WTC11 (cell line): Measurements from ENCODE around the gene AFAP1L1. TPM values are rescaled to one million over a fixed set of nuclear protein-coding genes. Genes with fewer than 3 reads are reported as not detected.

Source experiments
- ATAC-seq: fragments of 200-7000 bp; cut with Tn5 transposase; 2 replicates; pipeline ENCODE4 v1.10.0; 2021; ENCODE audit warnings: mild to moderate bottlenecking, moderate library complexity
- CTCF ChIA-PET: fragments of 300-600 bp; sonication (Branson Sonifier 250); formaldehyde crosslinking; loops from one replicate; lab custom pipeline; 2021; ENCODE audit warnings: antibody characterized with exemption; lab: Charles Lee
- POLR2A ChIA-PET: fragments of 350-600 bp; sonication (Branson Sonifier 250); formaldehyde crosslinking; loops from one replicate; lab custom pipeline; 2021; ENCODE audit warnings: antibody characterized with exemption; lab: Charles Lee
- DNase-seq: peaks from one replicate; pipeline ENCODE4 v3.0.0; 2021; ENCODE audit warnings: low spot score
- H3K27ac Mint-ChIP-seq: 2 replicates; pipeline ENCODE4 v1.8.0; 2021; ENCODE audit warnings: mixed read lengths
- H3K27me3 Mint-ChIP-seq: 2 replicates; pipeline ENCODE4 v1.8.0; 2021; ENCODE audit warnings: low read depth, mild to moderate bottlenecking, moderate library complexity, mixed read lengths
- H3K36me3 Mint-ChIP-seq: 2 replicates; pipeline ENCODE4 v1.8.0; 2021; ENCODE audit warnings: mixed read lengths
- H3K4me1 Mint-ChIP-seq: 2 replicates; pipeline ENCODE4 v1.8.0; 2022; ENCODE audit warnings: mixed read lengths
- H3K4me3 Mint-ChIP-seq: 2 replicates; pipeline ENCODE4 v1.8.0; 2021; ENCODE audit warnings: mild to moderate bottlenecking, moderate library complexity, mixed read lengths
- H3K9me3 Mint-ChIP-seq: 2 replicates; pipeline ENCODE4 v1.8.0; 2021; ENCODE audit warnings: mixed read lengths
- CBFB ChIP-seq: sonication (generic); formaldehyde crosslinking; IDR thresholded peaks from 2 replicates; pipeline ENCODE4 v1.8.1; 2022; ENCODE audit warnings: mild to moderate bottlenecking, low read depth, missing genetic modification reagents
- ETV6 ChIP-seq: sonication (generic); formaldehyde crosslinking; IDR thresholded peaks from 2 replicates; pipeline ENCODE4 v1.8.1; 2022; ENCODE audit warnings: mild to moderate bottlenecking, missing genetic modification reagents
- IRF2 ChIP-seq: sonication (generic); formaldehyde crosslinking; IDR thresholded peaks from 2 replicates; pipeline ENCODE4 v1.8.0; 2022; ENCODE audit warnings: low read depth, missing genetic modification reagents, borderline replicate concordance
- MYBL2 ChIP-seq: sonication (generic); formaldehyde crosslinking; IDR thresholded peaks from 2 replicates; pipeline ENCODE4 v1.8.1; 2023; ENCODE audit warnings: mild to moderate bottlenecking, moderate library complexity, missing genetic modification reagents
- SMAD4 ChIP-seq: sonication (generic); formaldehyde crosslinking; IDR thresholded peaks from 2 replicates; pipeline ENCODE4 v1.8.0; 2022; ENCODE audit warnings: mild to moderate bottlenecking, missing genetic modification reagents
- SP1 ChIP-seq: sonication (generic); formaldehyde crosslinking; conservative IDR thresholded peaks from 2 replicates; pipeline ENCODE4 v1.8.1; 2022; ENCODE audit warnings: missing genetic modification reagents
- ZNF232 ChIP-seq: sonication (generic); formaldehyde crosslinking; IDR thresholded peaks from 2 replicates; pipeline ENCODE4 v1.8.0; 2022; ENCODE audit warnings: mild to moderate bottlenecking, missing genetic modification reagents
- total RNA-seq: library from RNA; stranded (reverse); gene quantifications from 3 replicates; pipeline ENCODE4 v1.2.3, GENCODE V29; 2021
- TF ChIP-seq, protein P1 (sequence below): sonication (generic); formaldehyde crosslinking; conservative IDR thresholded peaks from 2 replicates; pipeline ENCODE4 v1.8.1; 2023; ENCODE audit warnings: mild to moderate bottlenecking, low read depth, missing genetic modification reagents, moderate library complexity
- TF ChIP-seq, protein P2 (sequence below): sonication (generic); formaldehyde crosslinking; IDR thresholded peaks from 2 replicates; pipeline ENCODE4 v1.8.0; 2022; ENCODE audit warnings: missing genetic modification reagents
- TF ChIP-seq, protein P3 (sequence below): fragments of 250-450 bp; sonication (Bioruptor Pico); IDR thresholded peaks from 2 replicates; pipeline ENCODE4 v1.8.0; 2021; ENCODE audit warnings: mild to moderate bottlenecking
- TF ChIP-seq, protein P4 (sequence below): fragments of 200-600 bp; IDR thresholded peaks from 2 replicates; pipeline ENCODE4 v1.8.0; 2022; ENCODE audit warnings: antibody characterized with exemption
- TF ChIP-seq, protein P5 (sequence below): sonication (generic); formaldehyde crosslinking; IDR thresholded peaks from 2 replicates; pipeline ENCODE4 v1.8.0; 2022; ENCODE audit warnings: mild to moderate bottlenecking, missing genetic modification reagents
- TF ChIP-seq, protein P6 (sequence below): sonication (generic); formaldehyde crosslinking; IDR thresholded peaks from 2 replicates; pipeline ENCODE4 v1.8.1; 2022; ENCODE audit warnings: mild to moderate bottlenecking, missing genetic modification reagents, moderate library complexity, borderline replicate concordance
- TF ChIP-seq, protein P7 (sequence below): sonication (generic); formaldehyde crosslinking; IDR thresholded peaks from 2 replicates; pipeline ENCODE4 v1.8.1; 2023; ENCODE audit warnings: mild to moderate bottlenecking, missing genetic modification reagents, borderline replicate concordance
- TF ChIP-seq, protein P8 (sequence below): sonication (generic); formaldehyde crosslinking; IDR thresholded peaks from 2 replicates; pipeline ENCODE4 v1.8.0; 2022; ENCODE audit warnings: mild to moderate bottlenecking, missing genetic modification reagents
- TF ChIP-seq, protein P9 (sequence below): fragments of 250-450 bp; sonication (Bioruptor Pico); IDR thresholded peaks from 2 replicates; pipeline ENCODE4 v1.9.0; 2021; ENCODE audit warnings: mild to moderate bottlenecking

AFAP1L1 gene
- total RNA-seq, 1 experiment from 2014 or later: 8.4 TPM

DNA sequence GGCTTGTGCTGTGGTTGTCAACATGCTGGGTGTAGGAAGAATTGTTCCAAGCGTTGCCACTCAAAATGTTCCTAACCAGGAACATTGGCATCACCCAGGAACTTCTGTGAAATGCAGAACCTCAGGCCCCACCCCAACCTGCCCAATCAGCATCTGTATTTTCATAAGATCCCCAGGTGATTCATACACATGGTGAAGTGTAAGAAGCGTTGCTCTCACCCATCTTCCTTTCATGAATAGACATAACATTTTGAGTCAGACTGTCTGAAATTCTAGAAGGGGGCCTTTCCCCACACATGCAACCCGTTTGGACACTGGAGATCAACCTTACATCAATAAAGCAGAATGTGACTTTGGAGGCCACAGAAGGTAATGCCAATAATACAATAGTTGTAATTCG is 9.3 kb upstream of the AFAP1L1 start (continued):
- TF ChIP-seq, protein P1, sequence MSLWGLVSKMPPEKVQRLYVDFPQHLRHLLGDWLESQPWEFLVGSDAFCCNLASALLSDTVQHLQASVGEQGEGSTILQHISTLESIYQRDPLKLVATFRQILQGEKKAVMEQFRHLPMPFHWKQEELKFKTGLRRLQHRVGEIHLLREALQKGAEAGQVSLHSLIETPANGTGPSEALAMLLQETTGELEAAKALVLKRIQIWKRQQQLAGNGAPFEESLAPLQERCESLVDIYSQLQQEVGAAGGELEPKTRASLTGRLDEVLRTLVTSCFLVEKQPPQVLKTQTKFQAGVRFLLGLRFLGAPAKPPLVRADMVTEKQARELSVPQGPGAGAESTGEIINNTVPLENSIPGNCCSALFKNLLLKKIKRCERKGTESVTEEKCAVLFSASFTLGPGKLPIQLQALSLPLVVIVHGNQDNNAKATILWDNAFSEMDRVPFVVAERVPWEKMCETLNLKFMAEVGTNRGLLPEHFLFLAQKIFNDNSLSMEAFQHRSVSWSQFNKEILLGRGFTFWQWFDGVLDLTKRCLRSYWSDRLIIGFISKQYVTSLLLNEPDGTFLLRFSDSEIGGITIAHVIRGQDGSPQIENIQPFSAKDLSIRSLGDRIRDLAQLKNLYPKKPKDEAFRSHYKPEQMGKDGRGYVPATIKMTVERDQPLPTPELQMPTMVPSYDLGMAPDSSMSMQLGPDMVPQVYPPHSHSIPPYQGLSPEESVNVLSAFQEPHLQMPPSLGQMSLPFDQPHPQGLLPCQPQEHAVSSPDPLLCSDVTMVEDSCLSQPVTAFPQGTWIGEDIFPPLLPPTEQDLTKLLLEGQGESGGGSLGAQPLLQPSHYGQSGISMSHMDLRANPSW (CRISPR knock-in tag): no peak
- no peak for TF ChIP-seq ETV6
- TF ChIP-seq, protein P2, sequence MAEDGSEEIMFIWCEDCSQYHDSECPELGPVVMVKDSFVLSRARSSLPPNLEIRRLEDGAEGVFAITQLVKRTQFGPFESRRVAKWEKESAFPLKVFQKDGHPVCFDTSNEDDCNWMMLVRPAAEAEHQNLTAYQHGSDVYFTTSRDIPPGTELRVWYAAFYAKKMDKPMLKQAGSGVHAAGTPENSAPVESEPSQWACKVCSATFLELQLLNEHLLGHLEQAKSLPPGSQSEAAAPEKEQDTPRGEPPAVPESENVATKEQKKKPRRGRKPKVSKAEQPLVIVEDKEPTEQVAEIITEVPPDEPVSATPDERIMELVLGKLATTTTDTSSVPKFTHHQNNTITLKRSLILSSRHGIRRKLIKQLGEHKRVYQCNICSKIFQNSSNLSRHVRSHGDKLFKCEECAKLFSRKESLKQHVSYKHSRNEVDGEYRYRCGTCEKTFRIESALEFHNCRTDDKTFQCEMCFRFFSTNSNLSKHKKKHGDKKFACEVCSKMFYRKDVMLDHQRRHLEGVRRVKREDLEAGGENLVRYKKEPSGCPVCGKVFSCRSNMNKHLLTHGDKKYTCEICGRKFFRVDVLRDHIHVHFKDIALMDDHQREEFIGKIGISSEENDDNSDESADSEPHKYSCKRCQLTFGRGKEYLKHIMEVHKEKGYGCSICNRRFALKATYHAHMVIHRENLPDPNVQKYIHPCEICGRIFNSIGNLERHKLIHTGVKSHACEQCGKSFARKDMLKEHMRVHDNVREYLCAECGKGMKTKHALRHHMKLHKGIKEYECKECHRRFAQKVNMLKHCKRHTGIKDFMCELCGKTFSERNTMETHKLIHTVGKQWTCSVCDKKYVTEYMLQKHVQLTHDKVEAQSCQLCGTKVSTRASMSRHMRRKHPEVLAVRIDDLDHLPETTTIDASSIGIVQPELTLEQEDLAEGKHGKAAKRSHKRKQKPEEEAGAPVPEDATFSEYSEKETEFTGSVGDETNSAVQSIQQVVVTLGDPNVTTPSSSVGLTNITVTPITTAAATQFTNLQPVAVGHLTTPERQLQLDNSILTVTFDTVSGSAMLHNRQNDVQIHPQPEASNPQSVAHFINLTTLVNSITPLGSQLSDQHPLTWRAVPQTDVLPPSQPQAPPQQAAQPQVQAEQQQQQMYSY: no peak
- no peak for TF ChIP-seq SP1 (CRISPR knock-in tag)
- TF ChIP-seq, protein P3, sequence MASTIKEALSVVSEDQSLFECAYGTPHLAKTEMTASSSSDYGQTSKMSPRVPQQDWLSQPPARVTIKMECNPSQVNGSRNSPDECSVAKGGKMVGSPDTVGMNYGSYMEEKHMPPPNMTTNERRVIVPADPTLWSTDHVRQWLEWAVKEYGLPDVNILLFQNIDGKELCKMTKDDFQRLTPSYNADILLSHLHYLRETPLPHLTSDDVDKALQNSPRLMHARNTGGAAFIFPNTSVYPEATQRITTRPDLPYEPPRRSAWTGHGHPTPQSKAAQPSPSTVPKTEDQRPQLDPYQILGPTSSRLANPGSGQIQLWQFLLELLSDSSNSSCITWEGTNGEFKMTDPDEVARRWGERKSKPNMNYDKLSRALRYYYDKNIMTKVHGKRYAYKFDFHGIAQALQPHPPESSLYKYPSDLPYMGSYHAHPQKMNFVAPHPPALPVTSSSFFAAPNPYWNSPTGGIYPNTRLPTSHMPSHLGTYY (CRISPR knock-in tag): no peak
- no peak for TF ChIP-seq CBFB (CRISPR knock-in tag)

DNA sequence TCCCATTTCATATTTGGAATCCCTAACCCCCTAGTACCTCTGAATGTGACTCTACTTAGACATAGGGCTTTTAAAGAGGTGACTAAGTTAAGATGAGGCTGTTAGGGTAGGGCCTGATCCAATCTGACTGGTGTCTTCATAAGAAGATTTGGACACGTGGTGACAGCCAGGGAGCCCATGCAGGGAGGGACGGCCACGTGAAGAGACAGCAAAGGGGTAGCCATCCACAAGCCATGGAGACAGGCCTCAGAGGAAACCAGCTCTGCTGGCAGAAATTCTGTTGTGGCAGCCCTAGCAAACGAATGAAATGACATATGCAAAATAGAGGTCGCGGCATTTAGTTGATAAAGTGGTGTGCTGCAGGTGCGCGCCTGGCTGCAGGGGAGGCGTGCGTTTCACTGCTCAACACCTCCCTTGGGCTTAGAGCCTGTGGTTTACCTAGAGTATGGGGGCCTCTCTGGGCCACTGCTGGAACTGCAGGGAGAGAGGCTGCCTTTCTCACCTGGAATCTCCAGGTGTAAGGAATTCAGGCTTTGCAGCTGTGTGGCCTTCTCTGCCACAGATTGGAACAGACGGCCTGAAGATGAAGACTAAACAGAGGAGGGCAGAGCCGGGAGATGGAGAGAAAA is 7.1 kb upstream of the AFAP1L1 start:
- POLR2A ChIA-PET: no interaction called here
- Mint-ChIP-seq H3K27me3 (peaks cover 17% of the 10 kb centered on the region), H3K4me3 (peak overlapping the region; percentile 39; the same call in 1 of the 2 replicates), H3K9me3 (no peaks in the 10 kb centered on the region), H3K36me3 (no peaks in the 10 kb centered on the region), H3K27ac (no peak overlapping the region), H3K4me1 (peaks cover 8% of the 10 kb centered on the region)
- TF ChIP-seq IRF2 (CRISPR knock-in tag): no peak
- 0 out of 2 replicates have a peak, but pooled peaks have one; percentile 38 for TF ChIP-seq ETV6
- TF ChIP-seq ZNF232 (CRISPR knock-in tag): no peak
- TF ChIP-seq, protein P4, sequence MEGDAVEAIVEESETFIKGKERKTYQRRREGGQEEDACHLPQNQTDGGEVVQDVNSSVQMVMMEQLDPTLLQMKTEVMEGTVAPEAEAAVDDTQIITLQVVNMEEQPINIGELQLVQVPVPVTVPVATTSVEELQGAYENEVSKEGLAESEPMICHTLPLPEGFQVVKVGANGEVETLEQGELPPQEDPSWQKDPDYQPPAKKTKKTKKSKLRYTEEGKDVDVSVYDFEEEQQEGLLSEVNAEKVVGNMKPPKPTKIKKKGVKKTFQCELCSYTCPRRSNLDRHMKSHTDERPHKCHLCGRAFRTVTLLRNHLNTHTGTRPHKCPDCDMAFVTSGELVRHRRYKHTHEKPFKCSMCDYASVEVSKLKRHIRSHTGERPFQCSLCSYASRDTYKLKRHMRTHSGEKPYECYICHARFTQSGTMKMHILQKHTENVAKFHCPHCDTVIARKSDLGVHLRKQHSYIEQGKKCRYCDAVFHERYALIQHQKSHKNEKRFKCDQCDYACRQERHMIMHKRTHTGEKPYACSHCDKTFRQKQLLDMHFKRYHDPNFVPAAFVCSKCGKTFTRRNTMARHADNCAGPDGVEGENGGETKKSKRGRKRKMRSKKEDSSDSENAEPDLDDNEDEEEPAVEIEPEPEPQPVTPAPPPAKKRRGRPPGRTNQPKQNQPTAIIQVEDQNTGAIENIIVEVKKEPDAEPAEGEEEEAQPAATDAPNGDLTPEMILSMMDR: peak; percentile 64
- TF ChIP-seq SMAD4: no peak
- TF ChIP-seq, protein P5, sequence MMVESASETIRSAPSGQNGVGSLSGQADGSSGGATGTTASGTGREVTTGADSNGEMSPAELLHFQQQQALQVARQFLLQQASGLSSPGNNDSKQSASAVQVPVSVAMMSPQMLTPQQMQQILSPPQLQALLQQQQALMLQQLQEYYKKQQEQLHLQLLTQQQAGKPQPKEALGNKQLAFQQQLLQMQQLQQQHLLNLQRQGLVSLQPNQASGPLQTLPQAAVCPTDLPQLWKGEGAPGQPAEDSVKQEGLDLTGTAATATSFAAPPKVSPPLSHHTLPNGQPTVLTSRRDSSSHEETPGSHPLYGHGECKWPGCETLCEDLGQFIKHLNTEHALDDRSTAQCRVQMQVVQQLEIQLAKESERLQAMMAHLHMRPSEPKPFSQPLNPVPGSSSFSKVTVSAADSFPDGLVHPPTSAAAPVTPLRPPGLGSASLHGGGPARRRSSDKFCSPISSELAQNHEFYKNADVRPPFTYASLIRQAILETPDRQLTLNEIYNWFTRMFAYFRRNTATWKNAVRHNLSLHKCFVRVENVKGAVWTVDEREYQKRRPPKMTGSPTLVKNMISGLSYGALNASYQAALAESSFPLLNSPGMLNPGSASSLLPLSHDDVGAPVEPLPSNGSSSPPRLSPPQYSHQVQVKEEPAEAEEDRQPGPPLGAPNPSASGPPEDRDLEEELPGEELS (CRISPR knock-in tag): 0 out of 2 replicates have a peak, but pooled peaks have one; percentile 30
- TF ChIP-seq, protein P6, sequence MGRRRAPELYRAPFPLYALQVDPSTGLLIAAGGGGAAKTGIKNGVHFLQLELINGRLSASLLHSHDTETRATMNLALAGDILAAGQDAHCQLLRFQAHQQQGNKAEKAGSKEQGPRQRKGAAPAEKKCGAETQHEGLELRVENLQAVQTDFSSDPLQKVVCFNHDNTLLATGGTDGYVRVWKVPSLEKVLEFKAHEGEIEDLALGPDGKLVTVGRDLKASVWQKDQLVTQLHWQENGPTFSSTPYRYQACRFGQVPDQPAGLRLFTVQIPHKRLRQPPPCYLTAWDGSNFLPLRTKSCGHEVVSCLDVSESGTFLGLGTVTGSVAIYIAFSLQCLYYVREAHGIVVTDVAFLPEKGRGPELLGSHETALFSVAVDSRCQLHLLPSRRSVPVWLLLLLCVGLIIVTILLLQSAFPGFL (CRISPR knock-in tag): no peak
- TF ChIP-seq, protein P7, sequence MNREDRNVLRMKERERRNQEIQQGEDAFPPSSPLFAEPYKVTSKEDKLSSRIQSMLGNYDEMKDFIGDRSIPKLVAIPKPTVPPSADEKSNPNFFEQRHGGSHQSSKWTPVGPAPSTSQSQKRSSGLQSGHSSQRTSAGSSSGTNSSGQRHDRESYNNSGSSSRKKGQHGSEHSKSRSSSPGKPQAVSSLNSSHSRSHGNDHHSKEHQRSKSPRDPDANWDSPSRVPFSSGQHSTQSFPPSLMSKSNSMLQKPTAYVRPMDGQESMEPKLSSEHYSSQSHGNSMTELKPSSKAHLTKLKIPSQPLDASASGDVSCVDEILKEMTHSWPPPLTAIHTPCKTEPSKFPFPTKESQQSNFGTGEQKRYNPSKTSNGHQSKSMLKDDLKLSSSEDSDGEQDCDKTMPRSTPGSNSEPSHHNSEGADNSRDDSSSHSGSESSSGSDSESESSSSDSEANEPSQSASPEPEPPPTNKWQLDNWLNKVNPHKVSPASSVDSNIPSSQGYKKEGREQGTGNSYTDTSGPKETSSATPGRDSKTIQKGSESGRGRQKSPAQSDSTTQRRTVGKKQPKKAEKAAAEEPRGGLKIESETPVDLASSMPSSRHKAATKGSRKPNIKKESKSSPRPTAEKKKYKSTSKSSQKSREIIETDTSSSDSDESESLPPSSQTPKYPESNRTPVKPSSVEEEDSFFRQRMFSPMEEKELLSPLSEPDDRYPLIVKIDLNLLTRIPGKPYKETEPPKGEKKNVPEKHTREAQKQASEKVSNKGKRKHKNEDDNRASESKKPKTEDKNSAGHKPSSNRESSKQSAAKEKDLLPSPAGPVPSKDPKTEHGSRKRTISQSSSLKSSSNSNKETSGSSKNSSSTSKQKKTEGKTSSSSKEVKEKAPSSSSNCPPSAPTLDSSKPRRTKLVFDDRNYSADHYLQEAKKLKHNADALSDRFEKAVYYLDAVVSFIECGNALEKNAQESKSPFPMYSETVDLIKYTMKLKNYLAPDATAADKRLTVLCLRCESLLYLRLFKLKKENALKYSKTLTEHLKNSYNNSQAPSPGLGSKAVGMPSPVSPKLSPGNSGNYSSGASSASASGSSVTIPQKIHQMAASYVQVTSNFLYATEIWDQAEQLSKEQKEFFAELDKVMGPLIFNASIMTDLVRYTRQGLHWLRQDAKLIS (CRISPR knock-in tag): no peak
- TF ChIP-seq, protein P8, sequence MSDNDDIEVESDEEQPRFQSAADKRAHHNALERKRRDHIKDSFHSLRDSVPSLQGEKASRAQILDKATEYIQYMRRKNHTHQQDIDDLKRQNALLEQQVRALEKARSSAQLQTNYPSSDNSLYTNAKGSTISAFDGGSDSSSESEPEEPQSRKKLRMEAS (CRISPR knock-in tag): peak; percentile 76
- no peak for TF ChIP-seq MYBL2 (CRISPR knock-in tag)
- TF ChIP-seq, protein P9, sequence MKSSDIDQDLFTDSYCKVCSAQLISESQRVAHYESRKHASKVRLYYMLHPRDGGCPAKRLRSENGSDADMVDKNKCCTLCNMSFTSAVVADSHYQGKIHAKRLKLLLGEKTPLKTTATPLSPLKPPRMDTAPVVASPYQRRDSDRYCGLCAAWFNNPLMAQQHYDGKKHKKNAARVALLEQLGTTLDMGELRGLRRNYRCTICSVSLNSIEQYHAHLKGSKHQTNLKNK: no peak
- CTCF ChIA-PET: interaction anchor here (0.6 to 2.4 kb wide), 50 partner anchors 10 to 534 kb away, joined by 3 to 28 read pairs (median 4); partner anchors contain the start of genes ABLIM3 and PCYOX1L
- ATAC-seq (peak; percentile 98), DNase-seq (peak; percentile 89)
